ENCODE data around the gene ETS2.

The ETS2 gene

DNA sequence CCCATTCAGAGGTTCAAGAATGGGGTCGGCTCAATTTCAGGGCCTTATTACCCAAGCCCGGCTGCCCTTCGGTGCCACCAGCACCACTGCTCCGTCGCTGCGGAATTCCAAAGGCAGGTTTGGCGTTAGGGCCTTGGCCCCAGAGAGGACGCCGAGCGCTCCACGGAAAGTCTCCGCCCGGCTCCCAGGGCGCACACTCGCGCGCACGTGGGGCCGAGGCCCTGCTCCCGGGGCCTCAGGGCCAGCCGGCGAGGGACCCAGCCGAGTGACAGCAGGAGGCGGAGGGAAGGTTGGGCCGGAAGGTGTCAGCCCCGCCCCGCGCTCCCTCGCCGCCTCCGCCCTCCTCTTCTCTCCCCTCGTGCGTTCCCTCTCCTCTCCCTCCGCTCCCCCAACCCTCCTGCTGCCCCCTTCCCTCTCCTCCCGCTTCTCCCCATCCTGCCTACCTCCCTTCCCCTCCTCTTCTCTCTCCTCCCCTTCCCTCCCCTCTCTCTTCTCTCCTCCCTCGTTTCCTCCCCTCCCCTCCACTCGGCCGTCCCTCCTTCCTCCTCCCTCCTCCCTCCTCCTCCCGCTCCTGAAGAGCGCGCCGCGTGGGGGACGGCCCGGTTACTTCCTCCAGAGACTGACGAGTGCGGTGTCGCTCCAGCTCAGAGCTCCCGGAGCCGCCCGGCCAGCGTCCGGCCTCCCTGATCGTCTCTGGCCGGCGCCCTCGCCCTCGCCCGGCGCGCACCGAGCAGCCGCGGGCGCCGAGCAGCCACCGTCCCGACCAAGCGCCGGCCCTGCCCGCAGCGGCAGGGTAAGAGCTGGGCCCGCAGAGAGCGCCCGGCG lies at the start of gene ETS2:
Gene ETS2 (plus strand): TSS at position 602 of the 825 bp plus-strand sequence. CDS start 4,106 bp downstream, outside the sequence.
- peak; percentile 21 for DNase-seq (ENCODE audit: low read depth)

DNA sequence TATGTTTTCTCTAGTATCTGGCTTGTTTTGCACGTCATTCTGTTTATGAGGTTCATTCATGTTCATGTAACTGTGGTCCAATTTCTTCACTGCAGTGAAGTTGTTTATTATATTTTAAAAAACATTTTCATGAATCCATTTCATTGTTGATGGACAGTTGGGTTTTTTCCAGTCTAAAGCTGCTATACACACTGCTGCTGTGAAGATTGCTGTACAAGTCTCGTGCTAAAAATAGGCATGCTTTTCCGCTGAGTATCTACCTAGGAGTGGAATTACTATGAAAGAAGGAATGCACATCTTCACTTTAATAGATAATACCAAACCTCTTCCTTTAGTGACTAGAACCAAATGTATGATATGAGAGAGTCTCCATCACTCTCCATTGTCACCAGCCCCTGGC lies 49.0 kb upstream of the ETS2 start:
- DNase-seq (ENCODE audit: low read depth) = no peak

DNA sequence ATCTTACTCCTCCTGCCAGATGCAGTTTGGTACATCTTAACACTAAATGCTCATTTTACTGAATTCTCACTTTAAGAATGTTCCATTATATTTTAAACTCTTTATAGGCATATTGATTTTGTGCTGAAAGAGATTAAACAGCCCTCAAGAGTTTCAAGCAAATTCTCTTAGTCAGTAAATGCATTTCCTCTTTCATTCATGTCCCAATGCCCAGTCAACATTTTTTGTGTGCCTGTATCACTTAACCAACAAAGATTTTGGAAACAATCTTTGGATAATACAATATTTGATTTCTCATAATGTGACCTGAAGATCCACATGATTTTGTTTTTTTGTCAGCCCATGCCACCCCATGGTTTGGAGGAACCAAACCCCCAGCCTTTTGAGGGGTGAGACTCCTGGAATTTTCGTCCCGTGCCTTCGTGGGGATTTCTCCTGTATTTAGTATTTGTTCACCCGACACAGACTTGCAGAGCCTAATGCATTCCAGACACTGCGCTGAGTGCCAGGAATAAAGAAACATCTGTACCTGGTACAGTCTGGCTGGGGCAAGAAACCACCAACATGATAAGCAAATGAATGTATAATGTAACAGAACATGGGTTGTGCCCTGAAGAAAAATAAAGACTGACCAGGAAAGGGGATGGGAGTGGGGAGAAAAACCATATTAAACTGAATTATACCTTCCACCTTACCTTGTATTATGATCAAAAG lies 47.1 kb upstream of the ETS2 start:
- no peak for DNase-seq (ENCODE audit: low read depth)

DNA sequence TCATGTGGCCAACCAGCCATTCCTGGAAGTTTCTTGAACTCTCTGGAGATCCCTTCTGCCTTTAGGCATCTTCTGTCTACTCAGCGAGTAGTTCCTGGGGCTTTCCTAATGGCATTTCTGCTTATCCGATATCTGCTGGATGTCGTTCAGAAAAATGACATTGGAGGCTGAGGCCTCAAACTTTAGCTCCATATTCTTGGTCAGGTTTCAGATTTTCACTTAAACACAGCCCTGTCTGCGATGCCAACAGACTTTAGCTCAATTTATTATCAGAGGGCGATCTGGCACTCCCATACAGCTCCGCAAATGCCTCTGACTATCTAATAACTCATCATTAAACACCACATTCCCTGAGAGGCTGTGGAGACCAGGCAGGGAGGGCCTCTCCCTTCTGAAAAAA lies 46.3 kb upstream of the ETS2 start:
- DNase-seq (ENCODE audit: low read depth) = no peak

DNA sequence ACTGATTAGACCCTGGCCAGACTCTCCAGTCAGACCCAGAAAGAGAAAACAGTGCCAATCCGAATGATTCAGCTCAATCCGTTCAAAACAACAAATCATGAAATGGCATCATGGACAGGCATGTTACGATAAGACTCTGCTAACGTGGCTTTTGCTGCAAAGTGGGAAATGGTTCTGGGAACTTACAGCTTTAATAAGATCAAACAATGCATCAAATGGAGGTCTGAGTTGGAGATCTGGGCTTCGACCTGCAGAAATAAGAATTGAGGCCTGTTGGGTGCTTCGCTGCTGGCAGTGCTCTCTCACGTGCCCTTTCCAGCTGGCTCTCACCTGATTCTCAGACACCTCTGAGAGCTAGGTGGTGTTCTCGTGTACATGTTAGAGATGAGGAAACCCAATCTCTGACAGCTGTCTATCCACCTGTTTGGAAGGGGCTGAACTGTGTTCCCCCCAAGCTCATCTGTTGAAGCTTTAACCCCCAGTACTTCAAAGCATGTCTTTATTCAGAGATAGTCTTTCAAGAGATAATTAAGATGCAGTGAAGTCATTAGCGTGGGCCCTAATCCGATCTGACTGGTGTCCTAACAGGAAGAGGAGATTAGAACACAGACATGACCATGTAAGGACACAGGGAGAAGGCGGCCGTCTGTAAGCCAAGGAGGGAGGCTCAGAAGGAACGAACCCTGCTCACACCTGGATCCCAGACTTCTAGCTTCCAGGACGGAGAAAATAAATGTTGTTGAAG lies 45.5 kb upstream of the ETS2 start:
- DNase-seq (ENCODE audit: low read depth) = no peak

DNA sequence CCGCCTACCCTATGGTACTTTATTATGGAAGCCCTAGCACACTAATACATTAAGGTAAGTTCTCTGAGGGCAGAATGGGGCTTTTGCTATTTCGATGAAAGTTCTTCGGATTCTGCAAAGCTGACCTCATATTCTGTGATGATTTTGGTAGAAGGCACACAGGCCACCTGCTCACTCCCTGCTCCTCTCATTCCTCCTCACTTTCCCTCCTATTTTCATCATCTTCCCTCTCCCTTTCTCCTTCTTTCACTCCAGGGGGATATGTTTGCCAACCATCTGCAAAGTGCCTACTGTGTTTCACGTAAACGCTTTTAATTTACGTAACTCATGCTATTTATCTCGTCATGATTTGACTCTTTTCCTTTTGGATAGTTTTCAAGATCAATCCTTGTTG lies 45.0 kb upstream of the ETS2 start:
- DNase-seq (ENCODE audit: low read depth) = no peak

DNA sequence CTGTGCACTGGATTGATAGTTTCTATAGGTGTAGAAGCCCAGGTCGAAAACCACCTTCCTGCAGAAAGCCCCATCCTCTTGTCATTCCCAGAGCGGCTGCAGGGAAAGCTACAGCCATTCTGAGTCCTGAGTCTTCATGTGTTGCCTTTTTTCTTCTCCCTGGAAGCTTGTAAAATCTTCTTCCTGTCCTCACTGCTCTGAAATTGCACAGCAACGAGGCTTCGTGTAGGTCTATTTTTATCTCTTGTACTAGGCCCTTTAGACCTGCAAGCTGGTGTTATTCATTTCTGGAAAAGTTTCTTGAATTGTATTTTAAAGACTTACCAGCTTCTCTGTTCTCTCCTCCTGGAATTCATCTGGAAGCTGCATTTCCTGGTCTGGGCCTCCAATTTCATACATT lies 44.2 kb upstream of the ETS2 start:
- DNase-seq (ENCODE audit: low read depth) = no peak

DNA sequence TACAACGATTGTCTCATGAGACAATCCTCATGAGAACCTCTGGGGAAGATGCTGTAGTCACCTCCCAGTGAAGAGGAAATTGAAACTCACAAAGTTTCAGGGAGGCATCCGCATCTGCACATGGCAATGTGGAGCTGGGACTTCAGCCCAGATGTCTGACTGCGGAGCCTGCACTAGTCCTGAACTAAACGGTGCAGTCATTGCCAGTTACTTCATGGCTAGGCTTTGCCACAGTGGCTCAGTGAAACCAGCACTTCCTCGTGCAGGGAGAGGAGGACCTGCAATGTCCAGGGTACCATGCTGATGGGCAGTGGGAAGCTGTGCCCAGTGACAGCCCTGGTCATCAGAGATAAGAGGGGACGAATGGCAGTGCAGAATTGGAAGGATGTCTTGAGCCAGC lies 40.7 kb upstream of the ETS2 start:
- DNase-seq (ENCODE audit: low read depth) = no peak

DNA sequence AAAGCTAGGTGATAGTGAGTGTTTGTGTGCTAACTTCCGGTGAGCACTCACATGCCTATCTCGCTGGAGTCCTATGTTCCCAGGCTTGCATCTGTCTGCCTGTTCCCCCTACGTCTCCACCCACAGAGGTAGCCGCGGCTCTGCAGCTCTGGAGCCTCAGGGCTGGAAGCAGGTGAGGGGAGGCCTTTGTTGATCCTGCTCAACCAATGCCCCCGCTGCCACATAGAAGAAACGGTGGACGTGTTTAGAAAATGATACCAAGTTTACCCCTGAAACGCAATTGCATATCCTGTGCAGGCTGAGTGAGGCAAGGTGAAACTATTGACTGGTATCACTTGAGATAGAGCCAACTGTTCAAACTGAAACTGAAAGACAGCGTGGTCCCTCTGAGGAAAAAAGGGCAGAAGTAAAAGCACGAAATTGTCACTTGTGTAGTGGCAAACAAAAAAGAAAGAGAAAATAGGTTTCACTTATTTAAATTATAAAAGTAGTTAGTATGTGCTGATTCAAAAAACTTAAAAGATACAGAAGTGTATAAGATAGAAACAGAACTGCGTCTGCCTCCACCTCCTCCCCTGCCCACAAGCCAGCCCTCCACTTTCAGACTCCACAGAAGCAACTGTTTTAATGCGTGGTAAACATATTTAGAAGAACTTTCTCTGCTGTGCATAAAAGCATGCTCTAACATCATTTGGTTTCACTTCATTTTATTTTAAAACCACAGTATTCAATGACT lies 38.6 kb upstream of the ETS2 start:
- DNase-seq (ENCODE audit: low read depth) = peak; percentile 22

DNA sequence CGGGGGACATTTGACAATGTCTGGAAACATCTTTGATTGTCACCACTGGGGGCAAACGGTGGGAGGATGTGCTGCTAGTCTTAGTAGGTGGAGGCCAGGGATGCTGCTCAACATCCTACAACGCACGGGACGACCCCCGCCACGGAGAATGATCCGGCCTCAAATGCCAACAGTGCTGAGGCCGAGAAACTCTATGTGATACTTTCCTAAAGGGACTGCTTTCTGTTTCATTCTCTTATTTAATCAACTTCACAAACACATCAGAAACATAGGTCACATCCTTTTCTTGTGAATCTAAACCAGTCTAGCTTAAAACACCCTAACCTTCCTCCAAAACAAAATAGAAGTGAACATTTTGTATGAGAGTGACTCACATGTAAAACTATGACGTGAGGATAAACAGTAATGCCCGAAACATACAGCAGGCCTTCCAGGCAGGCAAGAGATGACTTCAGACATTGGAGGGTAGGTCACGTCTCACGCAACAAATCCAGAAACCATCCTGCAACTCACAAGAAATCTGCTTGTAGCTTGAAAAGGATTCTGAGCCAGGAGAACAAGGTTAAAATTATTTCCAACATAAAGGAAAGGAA lies 37.2 kb upstream of the ETS2 start:
- DNase-seq (ENCODE audit: low read depth) = no peak

DNA sequence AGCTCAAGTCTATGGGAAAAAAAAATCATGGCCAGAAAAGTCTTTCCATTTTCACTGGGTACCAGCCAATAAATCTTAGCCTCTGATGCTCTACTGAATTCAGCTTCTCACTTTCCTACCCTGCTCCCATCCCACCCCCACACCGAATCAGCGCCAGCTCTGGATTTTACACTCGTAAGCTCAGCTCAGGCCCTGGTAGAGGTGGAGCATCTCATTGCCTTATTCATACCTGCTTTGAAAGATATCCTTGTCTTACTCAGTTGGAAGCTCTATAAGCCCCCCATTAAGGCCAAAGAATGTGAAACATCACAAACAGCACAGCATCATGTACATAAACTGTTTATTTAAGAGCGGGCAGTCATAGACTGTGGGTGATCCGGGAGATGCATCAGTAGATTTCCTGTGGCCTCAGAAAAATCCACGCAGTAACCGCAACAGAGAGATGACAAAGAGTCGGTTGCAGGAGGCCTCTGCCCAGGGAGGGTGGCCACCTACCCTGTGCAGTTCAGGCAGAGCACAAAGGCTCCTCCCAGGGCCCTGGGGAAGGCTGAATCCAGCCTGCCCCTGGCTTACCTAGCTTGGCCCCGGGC lies 36.4 kb upstream of the ETS2 start:
- no peak for DNase-seq (ENCODE audit: low read depth)

DNA sequence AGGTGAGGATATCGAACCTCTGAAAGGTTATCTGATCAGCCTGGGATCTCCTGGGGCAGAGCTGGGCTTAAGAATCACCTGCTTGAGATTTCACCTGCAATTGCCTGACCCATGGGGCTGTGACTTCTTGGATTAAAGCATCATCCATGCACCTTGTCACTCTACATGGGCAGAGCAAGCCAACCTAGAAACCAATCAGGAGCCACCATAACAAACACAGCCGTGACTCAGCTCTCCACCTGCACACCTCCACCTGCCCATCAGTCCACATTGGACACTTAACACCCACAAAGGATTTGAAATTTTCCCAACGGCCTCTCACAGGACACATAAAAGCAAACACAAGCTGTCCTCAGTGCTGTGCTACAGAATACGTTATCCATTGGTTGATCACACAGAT lies 35.1 kb upstream of the ETS2 start:
- no peak for DNase-seq (ENCODE audit: low read depth)

DNA sequence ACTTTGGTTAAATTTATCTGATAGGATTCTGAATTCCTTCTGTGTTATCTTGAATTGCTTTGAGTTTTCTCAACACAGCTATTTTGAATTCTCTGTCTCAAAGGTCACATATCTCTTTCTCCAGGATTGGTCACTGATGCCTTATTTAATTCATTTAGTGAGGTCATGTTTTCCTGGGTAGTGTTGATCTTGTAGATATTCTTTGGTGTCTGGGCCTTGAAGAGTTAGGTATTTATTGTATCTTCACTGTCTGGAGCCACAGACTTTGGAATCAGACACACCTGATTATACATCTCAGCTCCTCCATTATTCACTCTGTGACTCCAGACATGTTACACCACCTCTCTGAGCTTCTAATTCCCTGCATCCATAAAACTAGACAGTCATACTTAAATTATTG lies 34.2 kb upstream of the ETS2 start:
- DNase-seq (ENCODE audit: low read depth) = no peak

DNA sequence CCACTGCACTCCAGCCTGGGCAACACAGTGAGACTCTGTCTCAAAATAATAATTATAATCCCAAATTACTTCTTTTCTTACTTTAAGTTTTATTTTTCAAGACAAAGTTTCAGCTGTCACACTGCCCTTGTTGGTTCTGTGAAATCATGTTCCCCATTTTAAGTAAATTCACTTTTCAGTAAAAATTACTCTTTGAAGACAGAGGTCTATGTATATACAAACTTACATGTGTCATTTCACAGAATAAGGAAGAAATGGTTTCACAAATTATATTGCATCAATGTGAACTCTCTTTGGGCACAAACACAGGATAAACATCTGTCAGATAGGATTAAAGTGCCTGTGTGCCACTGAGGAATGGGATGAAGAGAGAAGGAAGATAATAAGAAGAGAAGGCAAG lies 33.1 kb upstream of the ETS2 start:
- DNase-seq (ENCODE audit: low read depth) = no peak

DNA sequence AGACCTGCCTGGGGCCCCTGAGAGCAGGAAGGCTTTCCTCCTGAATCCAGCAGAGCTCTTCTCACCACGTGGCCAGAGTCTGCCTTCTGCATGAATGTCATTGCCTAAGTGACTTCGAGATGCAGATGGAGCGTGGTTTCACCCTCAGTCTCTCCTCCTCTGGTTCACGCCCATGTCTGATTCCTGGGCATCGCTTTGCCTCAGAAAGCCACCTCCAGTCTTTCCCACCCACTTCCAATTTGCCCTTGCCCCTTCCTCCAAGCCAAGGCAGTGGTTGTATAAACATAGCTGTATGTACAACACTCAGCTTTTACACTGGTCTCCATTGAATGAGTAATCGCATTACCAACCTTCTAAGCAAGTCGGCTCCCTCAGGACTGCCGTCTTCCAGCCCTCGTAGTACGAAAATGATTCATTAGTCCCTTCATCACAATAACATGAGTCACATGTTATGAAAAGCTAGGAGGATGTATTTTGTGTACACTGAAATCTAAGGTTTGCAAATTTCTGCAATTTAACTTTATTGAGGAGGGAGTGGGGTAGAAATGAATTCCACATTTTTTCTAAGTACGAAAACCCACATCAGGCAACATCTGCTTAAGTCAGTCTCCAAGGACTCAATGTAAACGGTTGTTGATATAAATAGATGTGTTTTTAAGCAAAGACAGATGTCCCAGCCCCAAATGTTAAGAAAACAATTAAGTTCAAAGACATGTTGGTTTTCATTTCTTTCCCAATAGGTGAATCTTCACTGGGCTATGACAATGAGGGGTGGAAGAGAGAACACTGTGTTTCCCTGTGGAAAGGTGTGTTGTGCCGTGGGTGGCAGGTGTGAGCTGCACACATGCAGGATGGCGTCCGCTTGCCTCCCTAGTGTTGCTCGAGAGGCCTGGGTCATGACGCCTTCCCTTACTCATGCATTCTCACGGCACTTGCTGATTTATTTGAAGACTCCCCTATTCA lies 32.3 kb upstream of the ETS2 start:
- DNase-seq (ENCODE audit: low read depth) = no peak

DNA sequence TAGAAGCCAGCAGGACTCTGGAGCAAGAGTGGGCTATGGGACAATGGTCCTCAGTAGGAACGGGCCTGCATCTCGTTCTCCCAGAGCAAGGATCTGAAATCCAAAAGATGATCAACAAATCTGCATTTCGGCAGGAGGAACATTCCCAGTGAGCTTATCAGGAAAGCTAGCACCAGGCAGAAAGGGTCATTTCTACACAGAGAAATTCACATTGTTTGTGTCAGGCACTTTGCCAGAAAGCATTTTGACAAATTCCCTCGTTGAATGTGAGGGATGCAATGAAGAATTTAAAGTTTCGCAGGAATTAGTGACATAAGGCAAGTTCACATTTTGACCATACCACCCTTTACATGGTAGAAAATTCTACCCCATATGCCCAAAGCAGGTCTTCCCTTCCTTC lies 31.6 kb upstream of the ETS2 start:
- DNase-seq (ENCODE audit: low read depth) = no peak

DNA sequence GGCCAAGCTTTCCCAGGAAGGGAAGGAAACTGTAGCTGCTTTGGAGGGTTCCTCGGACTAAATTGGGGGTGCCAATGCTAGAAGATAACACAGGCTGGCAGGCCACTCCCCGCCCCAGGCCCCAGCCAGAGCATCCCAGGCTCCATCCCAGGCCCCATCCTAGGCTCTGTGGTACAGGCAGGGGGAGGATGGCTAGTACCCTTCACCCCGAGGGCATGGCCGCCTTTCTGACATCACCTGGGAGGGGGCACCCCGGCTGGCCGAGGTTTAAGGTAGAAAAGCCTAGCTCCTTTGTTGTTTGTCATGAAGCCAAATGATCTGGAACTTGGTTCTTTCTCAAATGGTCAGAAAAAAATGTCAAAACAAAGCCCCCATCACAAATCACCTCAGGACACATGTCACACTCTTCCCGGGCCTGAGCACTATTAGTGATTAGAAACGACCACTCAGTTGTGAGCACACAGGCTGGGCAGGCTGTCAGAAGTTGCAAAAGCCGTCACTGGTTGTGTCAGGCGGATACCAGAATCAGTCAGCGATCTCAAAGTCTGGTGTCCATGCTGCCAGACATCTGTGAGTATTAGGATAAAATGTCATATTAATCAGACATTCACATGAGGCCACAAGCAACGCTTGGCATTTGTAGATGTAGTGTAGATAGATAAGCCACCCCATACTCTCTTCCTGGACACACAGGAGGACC lies 31.0 kb upstream of the ETS2 start:
- DNase-seq (ENCODE audit: low read depth) = no peak

DNA sequence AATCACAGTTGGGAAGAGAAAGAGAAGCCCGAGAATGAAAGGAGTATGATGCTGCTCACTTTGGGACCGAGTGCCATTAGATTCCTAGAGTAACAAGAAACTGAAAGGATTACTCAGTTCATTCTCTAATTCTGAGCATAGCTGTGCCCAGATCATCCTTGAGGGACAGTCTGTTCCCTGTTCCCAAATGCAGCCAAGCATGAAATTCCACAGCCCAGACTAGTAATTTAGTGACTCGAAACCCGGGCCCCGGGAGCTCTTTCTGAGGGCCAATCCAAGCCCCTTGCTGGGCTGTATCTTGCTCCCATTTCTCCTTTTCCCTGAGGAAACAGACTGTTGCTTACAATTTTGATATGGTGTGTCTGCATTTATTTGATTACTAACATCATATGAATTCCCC lies 30.0 kb upstream of the ETS2 start:
- no peak for DNase-seq (ENCODE audit: low read depth)

DNA sequence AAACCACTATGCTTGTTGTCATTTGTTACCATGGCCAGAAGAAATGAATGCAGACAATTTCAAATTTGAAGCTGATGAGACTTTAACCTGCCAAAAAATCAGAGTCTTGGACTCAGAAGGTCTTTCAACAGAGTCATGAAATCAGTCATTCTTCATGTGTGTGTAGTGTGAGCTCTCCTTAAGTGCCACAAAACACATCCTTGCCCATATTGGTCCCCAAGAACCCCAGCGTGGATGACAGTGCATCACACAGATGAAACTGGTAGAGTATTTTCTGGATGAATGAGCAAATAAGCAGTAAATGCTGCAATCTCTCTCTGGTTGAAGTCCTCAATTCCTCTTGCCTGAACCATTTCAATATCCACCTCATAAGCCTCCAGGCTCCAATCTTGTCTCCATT lies 28.7 kb upstream of the ETS2 start:
- DNase-seq (ENCODE audit: low read depth) = no peak

DNA sequence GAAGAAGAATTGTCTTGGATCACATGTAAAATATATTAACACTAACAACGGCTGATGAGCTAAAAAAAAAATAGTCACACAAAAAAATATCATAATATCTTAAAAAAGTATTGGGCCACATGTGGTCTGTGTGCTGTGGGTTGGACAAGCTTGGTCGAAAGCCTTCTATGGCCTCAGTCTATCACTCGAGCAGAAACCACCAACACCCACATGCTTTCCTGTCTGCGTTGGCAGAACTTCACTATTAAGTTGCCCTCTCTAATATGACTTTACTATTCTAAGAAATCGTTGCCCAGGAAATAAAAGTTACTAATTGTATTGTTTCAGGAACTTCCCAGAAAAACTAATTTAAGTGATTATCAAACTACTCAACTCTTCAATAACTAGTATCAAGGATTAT lies 28.2 kb upstream of the ETS2 start:
- DNase-seq (ENCODE audit: low read depth) = no peak
